ENCODE results near the gene IL1RAPL1.

DNA sequence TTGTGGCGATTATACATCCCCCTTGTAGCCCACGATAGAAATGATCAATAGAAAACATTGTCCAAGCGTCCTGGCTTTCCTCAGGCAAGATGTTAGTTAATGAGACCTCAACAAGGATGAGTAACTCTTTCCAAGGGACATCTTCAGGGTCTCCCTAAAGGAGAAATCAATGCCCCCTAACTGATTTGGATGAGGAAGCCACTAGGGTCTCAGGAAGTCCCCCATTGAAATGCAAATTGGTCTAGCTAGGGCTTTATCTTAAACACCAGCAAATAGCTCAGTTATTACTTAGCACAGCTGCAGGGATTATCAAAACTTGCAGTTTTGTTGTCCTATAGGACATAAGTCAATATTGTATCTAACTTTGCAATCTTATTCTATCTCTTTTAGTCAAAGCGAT lies 721.5 kb downstream of the IL1RAPL1 start:
- TF ChIP-seq, protein P1, sequence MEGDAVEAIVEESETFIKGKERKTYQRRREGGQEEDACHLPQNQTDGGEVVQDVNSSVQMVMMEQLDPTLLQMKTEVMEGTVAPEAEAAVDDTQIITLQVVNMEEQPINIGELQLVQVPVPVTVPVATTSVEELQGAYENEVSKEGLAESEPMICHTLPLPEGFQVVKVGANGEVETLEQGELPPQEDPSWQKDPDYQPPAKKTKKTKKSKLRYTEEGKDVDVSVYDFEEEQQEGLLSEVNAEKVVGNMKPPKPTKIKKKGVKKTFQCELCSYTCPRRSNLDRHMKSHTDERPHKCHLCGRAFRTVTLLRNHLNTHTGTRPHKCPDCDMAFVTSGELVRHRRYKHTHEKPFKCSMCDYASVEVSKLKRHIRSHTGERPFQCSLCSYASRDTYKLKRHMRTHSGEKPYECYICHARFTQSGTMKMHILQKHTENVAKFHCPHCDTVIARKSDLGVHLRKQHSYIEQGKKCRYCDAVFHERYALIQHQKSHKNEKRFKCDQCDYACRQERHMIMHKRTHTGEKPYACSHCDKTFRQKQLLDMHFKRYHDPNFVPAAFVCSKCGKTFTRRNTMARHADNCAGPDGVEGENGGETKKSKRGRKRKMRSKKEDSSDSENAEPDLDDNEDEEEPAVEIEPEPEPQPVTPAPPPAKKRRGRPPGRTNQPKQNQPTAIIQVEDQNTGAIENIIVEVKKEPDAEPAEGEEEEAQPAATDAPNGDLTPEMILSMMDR (IDR thresholded peaks at IDR 0.05) = no peak
- TF ChIP-seq EP300 (IDR thresholded peaks at IDR 0.05) = no peak
- TF ChIP-seq POLR2AphosphoS5 (IDR thresholded peaks at IDR 0.05) = no peak
- no peak for TF ChIP-seq POLR2A (IDR thresholded peaks at IDR 0.05; ENCODE audit: low read depth)

Data from esophagus muscularis mucosa (tissue), 4 donors.